Pancreas (tissue), 10 donors: ENCODE data around the gene IER5. TPM values are rescaled to one million over a fixed set of nuclear protein-coding genes. Genes with fewer than 3 reads are reported as not detected.
"Not testable (repeated sequence)": the region's sequence is repeated elsewhere in the genome, so short reads cannot be mapped to it uniquely, and the experiment has no call there.

Source experiments
- ATAC-seq, 4 donors: fragments of 200-7000 bp; cut with Tn5 transposase; one replicate each; pipeline versions ENCODE4 v1.8.0 to v1.9.1; 2020; ENCODE audit warnings: mild to moderate bottlenecking in 4 of 4, moderate library complexity in 4 of 4
- DNase-seq, 6 donors: peaks; one replicate each; pipeline ENCODE4 v3.0.0-alpha.2; 2020
- FAIRE-seq: peaks from 2 replicates; lab custom pipeline; 2012; peaks lifted over from hg19 to GRCh38; lab: Jason Lieb, UNC
- H3K27ac ChIP-seq, 4 donors: fragments of 200-600 bp; sonication (generic); 1 replicate in 3 of 4; 2 replicates in 1 of 4; pipeline versions ENCODE4 v1.5.0 to v1.8.0; 2020
- H3K27me3 ChIP-seq, 4 donors: fragments of 200-600 bp; one replicate each; pipeline ENCODE4 v1.8.0; 2021
- H3K36me3 ChIP-seq, 3 donors: fragments of 200-600 bp; sonication (generic) in 1 of 3; one replicate each; pipeline versions ENCODE4 v1.5.0 to v1.8.0; 2020 to 2021
- H3K4me1 ChIP-seq, 3 donors: fragments of 200-600 bp; one replicate each; pipeline ENCODE4 v1.8.0; 2021
- H3K4me3 ChIP-seq, 4 donors: fragments of 200-600 bp; sonication (generic) in 2 of 4; one replicate each; pipeline versions ENCODE4 v1.5.0 to v1.8.0; 2020 to 2021
- H3K9me3 ChIP-seq, 4 donors: fragments of 200-600 bp; one replicate each; pipeline ENCODE4 v1.8.0; 2021
- CTCF ChIP-seq, 4 donors: fragments of 200-600 bp; sonication (generic) in 3 of 4; IDR thresholded peaks; one replicate each; pipeline versions ENCODE4 v1.5.0 to v1.8.0; 2021; ENCODE audit warnings: antibody characterized with exemption in 4 of 4
- WGBS, 2 donors: extraction: QIAGEN DNeasy Blood & Tissue Kit; methylation state at CpG; one replicate each; pipeline ENCODE4 v1.1.7; 2013; 5-methylcytosine and 5-hydroxymethylcytosine counted together
- intact Hi-C, 3 donors: fragments of 100-400 bp; cut with DNase I; formaldehyde crosslinking; loops; one replicate each; pipeline versions ENCODE4 v1.11.1 to v1.14.2; 2022
- polyA plus RNA-seq, 2 donors: library from polyadenylated mRNA; stranded (reverse); fragments of 200-250 nt; gene quantifications; one replicate each; pipeline ENCODE4 v1.2.3, GENCODE V29; 2013
- total RNA-seq, 6 donors: library from RNA; stranded (reverse); fragmentation: NEBNext Ultra II Directional in 4 of 6; extraction: Animal tissue kit (Norgen Biotek cat#: 25700) in 4 of 6; gene quantifications; one replicate each; pipeline versions ENCODE4 v1.2.1 to v1.2.4, GENCODE V29; 2021 to 2023
- donor health status: healthy with polysubstance abuse.
- donor health status: DM: no; HTN: no; CAD: no; lungs with moderate emphysema.
- donor health status: DM: no; HTN: no; CAD: no.
- donor health status: control.
- donor health status: control.
- donor health status: Bipolar disorder and iron deficiency.
- donor health status: DM: yes; HTN: yes; CAD: no.
- donor health status: DM: no; HTN: no; CAD: no.
- donor health status: DM: no; HTN: no; CAD: no.
- donor health status: DM: yes; HTN: yes; CAD: no.

The IER5 gene
- total and polyA plus RNA-seq, 8 donors = 2.3 to 6.8 (median 3.3) TPM

GRCh38 chr1:181060066-181060465, 28.4 kb upstream of the IER5 start:
- WGBS, 2 donors = 95 to 98% methylated on average over 1 of the region's 1 CpG
- no peak for TF ChIP-seq CTCF (IDR thresholded peaks at IDR 0.05)
- Histone ChIP-seq H3K36me3 (no peaks in the 10 kb centered on the region), H3K27me3 (no peaks in the 10 kb centered on the region), H3K27ac (no peak overlapping the region), H3K4me1 (no peaks in the 10 kb centered on the region), H3K9me3 (no peaks in the 10 kb centered on the region), H3K4me3 (no peak overlapping the region)
- intact Hi-C loops = no loop called here
- no peak for DNase-seq
- FAIRE-seq = no peak
- no peak for ATAC-seq

- H3K4me1 ChIP-seq, H3K27me3 ChIP-seq, ATAC-seq, H3K9me3 ChIP-seq, intact Hi-C loops, H3K27ac ChIP-seq, H3K4me3 ChIP-seq, FAIRE-seq, H3K36me3 ChIP-seq, DNase-seq: not testable (repeated sequence)
- WGBS, 2 donors = 91 to 92% methylated on average over 2 to 4 of the region's 4 CpGs
Measured at GRCh38 chr1:181060947-181061346, 27.6 kb upstream of the IER5 start.

- intact Hi-C loops = no loop called here
- TF ChIP-seq CTCF (IDR thresholded peaks at IDR 0.05) = no peak
- ATAC-seq = no peak
- no peaks in the 10 kb centered on the region for H3K36me3 ChIP-seq
- no peak for FAIRE-seq
- no peaks in the 10 kb centered on the region for H3K9me3 ChIP-seq
- no peak overlapping the region for H3K27ac ChIP-seq
- H3K4me3 ChIP-seq = no peak overlapping the region
- H3K4me1 ChIP-seq = no peaks in the 10 kb centered on the region
- DNase-seq = no peak
- WGBS, 2 donors = 41 to 44% methylated on average over 2 of the region's 2 CpGs
- no peaks in the 10 kb centered on the region for H3K27me3 ChIP-seq
Measured at GRCh38 chr1:181061487-181061886, 27.0 kb upstream of the IER5 start.

GRCh38 chr1:181061891-181062835, 26.3 kb upstream of the IER5 start:
- H3K27me3 ChIP-seq = no peaks in the 10 kb centered on the region
- peak overlapping the region in 1 of 4 donors; percentile 23 for H3K27ac ChIP-seq
- DNase-seq (peak in 1 of 6 donors; percentile 34), FAIRE-seq (no peak), ATAC-seq (peak in 2 of 4 donors; percentile 73 to 79)
- TF ChIP-seq CTCF (IDR thresholded peaks at IDR 0.05) = no peak
- H3K4me1 ChIP-seq = no peaks in the 10 kb centered on the region
- intact Hi-C loops = no loop called here
- H3K9me3 ChIP-seq = no peaks in the 10 kb centered on the region
- H3K4me3 ChIP-seq = no peak overlapping the region
- H3K36me3 ChIP-seq = no peaks in the 10 kb centered on the region
- 78 to 84% methylated on average over 15 of the region's 15 CpGs for WGBS, 2 donors

GRCh38 chr1:181062836-181063428, 25.6 kb upstream of the IER5 start:
- Histone ChIP-seq H3K27me3 (no peaks in the 10 kb centered on the region), H3K4me3 (no peak overlapping the region), H3K36me3 (no peaks in the 10 kb centered on the region), H3K27ac (no peak overlapping the region), H3K9me3 (no peaks in the 10 kb centered on the region), H3K4me1 (no peaks in the 10 kb centered on the region)
- TF ChIP-seq CTCF (IDR thresholded peaks at IDR 0.05) = no peak
- 72 to 75% methylated on average over 6 of the region's 6 CpGs for WGBS, 2 donors
- DNase-seq = no peak
- no peak for FAIRE-seq
- ATAC-seq = peak in 2 of 4 donors; percentile 57 to 69
- intact Hi-C loops = no loop called here
